Activated CD8-positive, alpha-beta memory T cell treated with anti-CD3 and anti-CD28 coated beads for 4 hours (primary cell): ENCODE results near the gene SELENOO.

Experiments
- DNase-seq, 2 donors: peaks; one replicate each; pipeline ENCODE4 v3.0.0-alpha.2; 2020; ENCODE audit warnings: low read depth in 2 of 2

SELENOO gene

DNA sequence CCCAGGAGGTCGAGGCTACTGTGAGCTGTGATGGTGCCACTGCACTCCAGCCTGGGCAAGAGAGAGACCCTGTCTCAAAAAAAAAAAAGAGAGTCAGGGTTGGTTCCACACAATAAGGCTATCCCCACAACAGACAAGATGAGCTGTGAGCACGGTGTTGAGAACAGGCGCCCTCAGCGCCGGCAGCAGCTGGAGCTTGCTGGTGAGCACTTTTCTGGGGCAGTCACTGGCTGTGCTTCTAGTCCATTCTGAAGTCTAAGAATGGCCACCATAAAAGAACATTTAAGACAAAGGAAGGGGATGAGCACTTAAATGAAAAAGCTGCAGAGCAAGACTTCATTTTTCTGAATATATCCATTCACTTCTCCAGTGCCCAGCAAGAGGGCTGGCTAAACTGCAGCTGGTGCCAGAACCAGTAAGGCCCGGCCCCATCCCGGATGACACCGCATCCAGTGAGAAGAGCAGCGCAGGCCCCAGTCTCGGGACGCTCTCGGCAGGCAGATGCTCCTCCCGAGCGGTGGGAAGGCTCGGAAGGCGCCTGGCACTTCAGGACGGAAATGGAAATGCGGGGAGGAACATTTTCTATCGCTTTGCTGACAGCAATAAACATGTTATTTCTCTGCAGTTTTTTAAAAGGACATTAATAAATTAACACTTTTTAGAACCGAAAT, 31.8 kb downstream of the SELENOO start:
- no peak for DNase-seq

DNA sequence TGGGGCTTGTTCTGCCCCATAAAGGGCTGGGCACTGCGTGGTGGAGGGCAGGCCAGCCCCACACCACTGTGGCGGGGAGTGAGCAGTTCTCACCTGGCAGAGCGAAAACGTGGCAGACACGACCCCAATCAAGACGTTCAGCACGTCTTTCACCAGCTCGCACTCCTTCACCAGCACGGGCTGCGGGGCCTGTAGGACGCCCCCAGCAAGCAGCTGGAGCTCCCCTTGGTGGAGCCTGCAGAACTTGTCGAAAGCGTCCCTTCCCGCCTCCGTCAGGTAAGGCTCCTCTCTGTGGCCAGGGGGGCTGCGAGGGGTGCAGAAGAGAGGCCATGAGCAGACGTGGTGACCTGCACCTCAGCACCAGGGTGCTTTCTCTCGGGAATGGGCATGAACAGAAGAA, 32.4 kb downstream of the SELENOO start:
- no peak for DNase-seq

DNA sequence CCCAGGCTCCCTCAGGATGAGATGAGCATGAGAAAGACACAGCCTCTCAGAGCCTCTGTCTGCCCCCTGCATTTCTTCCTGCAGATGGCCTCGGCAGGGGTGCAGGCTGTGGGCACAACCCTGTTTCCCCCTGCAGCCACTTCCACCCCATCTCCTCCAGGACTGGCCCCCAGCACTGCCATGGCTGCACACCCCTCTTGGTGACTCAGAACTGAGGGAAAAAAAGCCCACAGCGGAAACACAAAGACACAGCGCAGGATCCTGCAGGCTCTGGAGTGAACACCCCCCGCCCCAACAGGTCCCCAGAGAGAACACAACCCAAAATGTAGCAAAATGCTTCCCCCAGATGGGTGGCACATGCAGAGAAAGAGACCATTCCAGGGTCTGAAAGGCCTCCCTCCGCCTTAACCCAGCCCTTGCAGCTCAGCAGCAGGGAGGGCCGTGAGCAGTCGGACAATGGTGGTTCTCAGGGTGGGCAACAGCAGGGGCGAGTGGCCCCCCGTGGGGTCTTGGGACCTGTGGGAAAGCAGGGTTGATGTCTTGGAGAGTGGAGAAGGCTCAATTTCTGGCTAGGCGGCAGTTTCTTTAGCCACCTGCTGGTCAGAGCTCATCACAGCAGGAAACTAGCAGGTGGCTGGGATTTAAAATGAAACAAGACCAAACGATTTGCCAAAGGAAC, 36.1 kb downstream of the SELENOO start:
- DNase-seq: no peak

- DNase-seq: no peak
Observed at GRCh38 chr22:50238755-50239154, 37.9 kb downstream of the SELENOO start.

GRCh38 chr22:50242406-50242949, 41.7 kb downstream of the SELENOO start:
- DNase-seq: no peak

DNA sequence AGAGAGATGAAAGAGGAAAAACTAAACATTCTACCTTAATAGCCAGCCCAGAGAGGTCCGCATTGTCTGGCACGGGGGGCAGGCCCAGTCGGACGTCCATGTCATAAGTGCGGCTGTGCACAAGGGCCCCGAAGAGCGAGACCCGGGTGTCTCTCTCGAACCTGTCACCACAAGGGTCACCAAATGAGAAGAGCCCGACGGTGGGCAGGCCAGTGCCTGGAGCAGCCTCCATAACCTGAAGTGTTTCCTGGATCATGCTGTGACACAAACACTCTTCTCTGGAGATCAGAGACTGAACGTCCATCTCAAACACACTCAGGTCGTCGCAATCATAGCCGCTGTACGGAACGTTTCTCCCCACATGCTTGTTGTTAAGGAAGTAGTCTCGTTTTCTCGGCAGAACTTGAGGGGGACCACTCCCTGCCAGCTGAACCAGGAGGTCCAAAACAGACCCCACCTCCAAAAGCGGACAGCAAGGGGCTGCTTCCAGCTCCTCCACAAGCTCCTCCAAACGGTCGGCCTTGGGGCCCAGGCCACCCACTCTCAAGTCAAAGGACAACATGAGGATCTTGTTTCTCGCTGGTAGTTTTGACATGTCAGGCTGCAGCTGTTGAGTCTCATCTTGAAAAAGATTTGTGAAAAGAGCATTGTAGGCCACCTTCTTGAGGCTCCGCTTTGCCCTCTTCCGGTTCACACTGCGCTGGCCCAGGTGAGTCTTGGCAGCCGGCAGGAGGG, 43.0 kb downstream of the SELENOO start:
- no peak for DNase-seq

DNA sequence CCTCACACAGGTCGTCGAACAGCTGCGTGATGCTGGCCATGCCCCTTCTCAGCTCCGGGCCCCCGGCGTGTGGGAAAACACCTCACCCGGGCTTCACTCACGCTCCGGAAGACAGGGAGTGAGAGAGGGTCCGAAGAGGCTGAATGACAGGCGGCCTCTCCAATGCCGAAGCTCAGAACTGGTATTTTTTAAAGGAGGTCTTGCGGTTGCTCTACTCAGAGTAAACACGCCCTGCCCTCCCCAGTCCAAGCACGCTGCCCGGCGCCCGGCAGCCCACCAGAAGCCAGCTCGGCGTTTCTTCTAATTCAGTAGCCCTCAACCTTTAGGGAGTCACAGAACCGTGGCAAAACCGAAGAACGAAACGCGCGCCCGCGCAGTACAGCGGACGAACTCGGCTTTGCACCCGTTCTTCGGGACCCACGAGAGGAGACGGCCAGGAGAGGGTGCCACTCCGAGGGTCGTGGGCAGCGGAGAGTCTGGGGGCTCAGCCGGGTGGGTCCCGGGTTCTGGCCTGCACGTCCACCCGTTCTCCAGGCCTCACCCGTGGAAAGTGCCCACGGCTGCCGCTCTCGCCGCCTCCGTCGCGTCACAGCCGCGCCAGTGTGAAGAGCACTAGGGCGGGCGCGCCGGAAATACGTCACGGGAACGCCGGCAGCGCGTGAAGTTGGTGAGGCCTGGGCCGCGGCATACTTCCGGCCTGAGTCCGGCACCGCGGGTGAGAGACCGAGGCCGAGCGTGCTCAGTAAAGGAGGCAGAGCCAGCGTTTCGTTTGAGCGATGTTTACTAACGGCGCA, 43.8 kb downstream of the SELENOO start, which contains the start of gene TUBGCP6:
Gene TUBGCP6 (minus strand): TSS at position 604 of the 794 bp plus-strand sequence. CDS start 564 bp downstream, at position 40.
- DNase-seq: peak; percentile 84 to 88

- DNase-seq: no peak
Observed at GRCh38 chr22:50245214-50246072, 44.6 kb downstream of the SELENOO start.

GRCh38 chr22:50246242-50247175, 45.7 kb downstream of the SELENOO start:
- no peak for DNase-seq

- no peak for DNase-seq
Observed at GRCh38 chr22:50247748-50248147, 46.9 kb downstream of the SELENOO start.

- no peak for DNase-seq
Observed at GRCh38 chr22:50248196-50249081, 47.6 kb downstream of the SELENOO start.

- DNase-seq: no peak
Observed at GRCh38 chr22:50249341-50250248, 48.8 kb downstream of the SELENOO start.

- DNase-seq: no peak
Observed at GRCh38 chr22:50250249-50250554, 49.4 kb downstream of the SELENOO start.

DNA sequence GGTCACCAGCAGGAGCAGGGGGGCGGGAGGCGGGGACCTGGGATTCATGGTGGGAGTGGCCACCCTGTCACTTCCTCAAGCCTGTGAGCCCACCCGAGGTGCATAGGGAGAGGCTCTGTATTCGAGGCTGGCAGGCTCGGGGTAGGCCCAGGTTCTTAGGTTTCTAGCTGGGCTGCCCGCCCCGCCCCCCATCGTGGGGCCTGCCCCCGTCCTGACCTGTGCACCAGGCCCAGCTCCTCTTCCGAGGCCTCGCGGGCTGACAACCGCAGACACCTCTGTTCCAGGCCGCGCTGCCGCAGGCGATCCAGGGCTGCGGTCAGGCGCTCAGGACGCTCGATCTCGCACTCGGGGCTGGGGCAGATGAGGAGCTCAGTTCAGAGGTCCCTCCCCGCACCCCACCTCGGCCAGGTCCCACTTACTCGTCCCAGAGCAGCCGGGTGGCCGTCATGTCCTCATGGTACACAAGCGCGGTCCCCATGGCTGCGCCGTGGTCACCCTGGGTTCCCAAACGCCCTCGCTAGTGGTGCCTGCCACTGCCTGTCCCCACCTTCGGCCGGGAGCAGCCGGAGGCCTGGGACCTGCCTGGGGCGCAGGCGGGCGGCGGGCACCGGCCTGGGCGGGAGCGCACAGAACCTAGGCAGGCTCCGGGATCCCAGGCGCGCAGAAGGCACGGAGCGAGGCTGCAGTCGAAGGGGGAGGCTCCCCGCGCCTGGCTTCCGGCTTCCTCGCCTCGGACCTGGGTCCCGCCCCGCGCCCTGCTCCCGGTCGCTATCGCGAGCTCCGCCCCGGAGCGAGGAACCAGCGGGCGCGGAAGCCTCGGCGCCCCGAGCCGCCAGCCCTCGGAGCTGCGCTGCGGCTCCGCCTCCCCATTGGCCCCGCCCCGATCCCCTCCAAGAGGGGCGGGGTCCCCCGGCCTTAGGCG, 50.0 kb downstream of the SELENOO start, which contains the start of gene HDAC10:
Gene HDAC10 (minus strand): TSS at position 711 of the 922 bp plus-strand sequence. CDS start 233 bp downstream, at position 478.
- peak; percentile 51 to 56 for DNase-seq

DNA sequence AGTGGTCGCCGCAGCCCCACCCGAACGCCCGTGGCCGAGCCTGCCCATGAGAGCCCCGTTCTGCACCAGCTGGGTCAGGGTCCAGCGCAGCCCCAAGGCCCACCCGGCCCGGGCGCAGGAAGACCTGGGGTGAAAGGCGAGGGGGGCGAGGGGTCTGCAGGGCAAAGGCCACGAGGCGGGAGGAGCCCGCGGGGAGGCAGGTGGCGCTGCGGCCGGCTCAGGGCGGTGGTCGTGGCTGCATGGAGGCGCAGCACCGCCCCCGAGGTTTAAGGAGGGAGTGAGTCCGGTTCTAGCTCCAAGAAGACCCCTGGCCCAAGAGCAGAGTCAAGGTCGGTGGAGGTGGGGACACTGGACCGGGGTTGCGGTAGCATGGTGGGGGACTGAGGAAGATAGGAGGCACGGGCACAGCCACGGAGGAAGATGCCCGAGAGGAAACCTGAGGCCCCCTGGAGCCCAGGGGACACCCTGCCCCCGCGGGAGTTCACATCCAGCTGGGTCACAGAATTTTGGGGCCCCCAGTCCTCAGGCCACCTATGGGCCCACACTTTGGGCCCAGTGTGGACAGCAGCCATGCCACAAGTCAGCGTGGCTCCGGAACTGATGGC, 50.8 kb downstream of the SELENOO start:
- DNase-seq: no peak
